Measurements from ENCODE around the gene RELN. TPM values are rescaled to one million over a fixed set of nuclear protein-coding genes. Genes with fewer than 3 reads are reported as not detected.
"Not testable (repeated sequence)": the region's sequence is repeated elsewhere in the genome, so short reads cannot be mapped to it uniquely, and the experiment has no call there.

RELN gene
- total RNA-seq, 4 donors from 2014 or later = 1.2 to 7.1 (median 3.7) TPM

DNA sequence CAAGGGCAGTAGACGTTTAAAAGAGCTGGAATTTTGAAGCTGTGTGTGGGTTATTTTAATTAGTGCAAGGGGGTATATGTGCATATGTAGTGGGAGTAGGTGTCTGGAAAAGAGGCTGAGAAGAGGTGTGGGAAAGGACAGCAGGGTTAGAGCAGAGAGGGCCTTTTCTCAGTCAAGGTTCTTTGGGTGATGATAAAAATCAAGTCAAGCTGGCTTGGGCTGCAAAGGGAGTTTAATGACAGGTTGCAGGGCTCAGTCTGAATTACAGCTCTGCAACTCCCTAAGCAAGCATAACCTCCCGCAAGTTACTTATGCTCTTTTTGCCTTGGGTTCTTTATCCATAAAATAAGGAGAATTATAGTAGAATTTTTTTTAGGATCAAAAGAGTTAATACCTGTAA is 83.5 kb downstream of the RELN start:
- no peak for DNase-seq (ENCODE audit: low spot score)
- no peak for ATAC-seq (ENCODE audit: low FRiP score)
- TF ChIP-seq, protein P1, sequence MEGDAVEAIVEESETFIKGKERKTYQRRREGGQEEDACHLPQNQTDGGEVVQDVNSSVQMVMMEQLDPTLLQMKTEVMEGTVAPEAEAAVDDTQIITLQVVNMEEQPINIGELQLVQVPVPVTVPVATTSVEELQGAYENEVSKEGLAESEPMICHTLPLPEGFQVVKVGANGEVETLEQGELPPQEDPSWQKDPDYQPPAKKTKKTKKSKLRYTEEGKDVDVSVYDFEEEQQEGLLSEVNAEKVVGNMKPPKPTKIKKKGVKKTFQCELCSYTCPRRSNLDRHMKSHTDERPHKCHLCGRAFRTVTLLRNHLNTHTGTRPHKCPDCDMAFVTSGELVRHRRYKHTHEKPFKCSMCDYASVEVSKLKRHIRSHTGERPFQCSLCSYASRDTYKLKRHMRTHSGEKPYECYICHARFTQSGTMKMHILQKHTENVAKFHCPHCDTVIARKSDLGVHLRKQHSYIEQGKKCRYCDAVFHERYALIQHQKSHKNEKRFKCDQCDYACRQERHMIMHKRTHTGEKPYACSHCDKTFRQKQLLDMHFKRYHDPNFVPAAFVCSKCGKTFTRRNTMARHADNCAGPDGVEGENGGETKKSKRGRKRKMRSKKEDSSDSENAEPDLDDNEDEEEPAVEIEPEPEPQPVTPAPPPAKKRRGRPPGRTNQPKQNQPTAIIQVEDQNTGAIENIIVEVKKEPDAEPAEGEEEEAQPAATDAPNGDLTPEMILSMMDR (IDR thresholded peaks at IDR 0.05) = no peak

DNA sequence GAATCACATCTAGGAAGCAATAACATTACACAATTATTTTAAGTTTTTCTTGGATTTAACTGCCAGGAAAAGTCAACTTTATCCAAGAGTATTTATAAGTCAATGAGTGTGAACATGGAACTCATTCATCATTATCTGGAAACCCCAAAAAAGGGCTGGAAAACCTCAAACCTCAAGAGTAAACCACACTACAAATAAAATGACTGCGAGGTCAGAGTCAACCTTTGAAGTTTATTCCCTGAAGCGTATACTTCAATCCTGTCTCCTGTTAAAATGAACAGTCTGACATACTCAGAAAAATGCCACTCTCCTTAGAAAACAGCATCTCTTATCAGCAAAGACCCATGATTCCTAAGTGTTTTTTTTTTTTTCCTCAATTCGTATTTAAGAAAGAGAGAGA is 86.5 kb downstream of the RELN start:
- ATAC-seq (ENCODE audit: low FRiP score) (no peak), DNase-seq (ENCODE audit: low spot score) (no peak)
- TF ChIP-seq, protein P1 (IDR thresholded peaks at IDR 0.05) = no peak

DNA sequence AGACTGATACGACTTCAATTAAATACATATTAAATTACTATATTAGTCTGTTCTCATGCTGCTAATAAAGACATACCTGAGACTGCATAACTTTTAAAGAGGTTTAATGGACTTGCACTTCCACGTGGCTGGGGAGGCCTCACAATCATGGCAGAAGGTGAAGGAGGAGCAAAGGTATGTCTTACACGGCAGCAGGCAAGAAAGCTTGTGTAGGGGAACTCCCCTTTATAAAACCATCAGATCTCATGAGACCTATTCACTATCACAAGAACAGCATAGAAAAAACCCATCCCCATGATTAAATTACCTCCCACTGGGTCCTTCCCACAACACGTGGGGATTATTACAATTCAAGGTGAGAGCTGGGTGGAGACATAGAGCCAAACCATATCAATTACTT is 92.6 kb downstream of the RELN start:
- ATAC-seq (ENCODE audit: low FRiP score); DNase-seq (ENCODE audit: low spot score): not testable (repeated sequence)

DNA sequence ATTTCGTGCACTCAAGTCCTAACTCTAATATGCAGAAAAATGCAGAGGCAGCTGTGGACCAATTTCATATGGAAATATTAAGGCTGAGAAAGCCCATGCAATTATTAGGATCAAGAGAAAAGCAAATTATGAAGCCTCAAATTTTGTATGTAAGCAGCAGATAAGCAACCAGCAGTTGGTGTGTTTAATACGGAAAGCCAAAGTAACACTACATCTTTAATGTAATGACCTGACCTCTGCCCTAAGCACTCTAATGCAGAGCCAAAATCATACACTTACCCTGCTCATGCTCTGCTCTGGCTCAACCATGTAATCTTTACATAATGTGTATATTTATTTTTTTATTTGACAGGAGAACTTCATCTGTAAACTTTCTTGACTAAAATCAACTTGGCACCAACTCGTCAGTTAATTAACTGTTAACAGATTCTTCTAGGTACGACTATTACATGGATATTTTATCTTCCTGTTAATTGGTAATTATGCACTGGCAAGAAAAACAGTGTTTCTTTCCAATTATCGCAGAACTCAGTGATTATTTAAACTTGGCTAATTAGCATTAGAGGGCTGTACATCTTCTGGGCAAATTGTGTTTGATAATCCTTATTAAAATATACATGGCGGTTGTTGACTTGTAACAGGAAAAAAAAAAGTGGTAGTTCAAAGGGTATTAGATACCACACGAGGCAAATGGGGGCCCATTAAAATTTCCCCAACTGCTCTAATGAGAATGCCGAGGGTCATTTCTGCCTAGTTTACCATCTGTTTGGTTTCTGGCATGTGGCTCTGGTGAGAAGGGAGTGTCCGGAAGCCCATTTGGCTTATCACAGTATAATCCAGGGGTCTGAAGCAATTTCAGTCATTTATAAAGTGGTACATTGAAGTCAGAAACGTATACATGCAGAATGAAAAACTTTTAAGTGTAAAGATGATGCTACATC is 94.5 kb downstream of the RELN start:
- TF ChIP-seq, protein P1 (IDR thresholded peaks at IDR 0.05) = no peak
- ATAC-seq (ENCODE audit: low FRiP score) (no peak), DNase-seq (ENCODE audit: low spot score) (no peak)

DNA sequence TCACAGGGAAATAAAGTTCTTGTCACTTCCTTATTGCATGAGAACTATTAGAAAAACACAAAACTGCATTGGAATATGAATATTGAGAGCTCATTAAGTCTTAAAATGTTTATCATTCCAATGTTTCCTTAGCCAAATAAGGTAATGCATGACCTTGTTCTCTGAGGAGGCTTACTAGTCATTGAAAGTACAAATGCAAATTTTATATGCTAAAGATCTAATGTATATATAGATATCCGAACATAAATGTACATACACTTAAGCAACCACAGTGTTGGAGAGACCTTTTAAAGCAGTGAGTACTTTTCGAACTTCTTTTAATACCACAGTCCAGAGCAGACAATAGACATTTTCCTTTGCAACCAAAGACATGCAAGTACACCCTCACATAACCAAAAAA is 96.1 kb downstream of the RELN start:
- TF ChIP-seq, protein P1 (IDR thresholded peaks at IDR 0.05) = no peak
- ATAC-seq (ENCODE audit: low FRiP score) = no peak

DNA sequence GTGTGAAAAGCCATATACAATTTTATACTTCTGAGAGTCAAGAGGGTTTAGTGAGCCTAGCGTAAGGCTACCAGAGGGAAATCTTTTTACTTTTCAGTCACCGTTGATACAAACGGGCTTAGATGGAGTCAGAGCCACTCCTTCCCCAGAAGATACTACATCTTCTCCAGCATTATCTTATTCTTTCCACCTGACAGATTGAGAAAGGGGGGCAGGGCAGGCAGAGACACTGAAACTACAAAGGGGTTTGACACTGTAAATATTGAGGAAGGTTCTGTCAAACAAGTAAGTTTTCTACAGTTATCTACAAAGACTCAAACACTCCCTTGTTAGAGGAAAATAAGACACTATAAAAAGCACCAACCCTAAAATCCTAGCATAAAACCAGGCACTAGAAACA is 100.0 kb downstream of the RELN start:
- ATAC-seq (ENCODE audit: low FRiP score) = no peak
- TF ChIP-seq, protein P1 (IDR thresholded peaks at IDR 0.05) = no peak
- no peak for DNase-seq (ENCODE audit: low spot score)

More for the DNA sequence above, 96.1 kb downstream of the RELN start:
- DNase-seq (ENCODE audit: low spot score) = no peak

DNA sequence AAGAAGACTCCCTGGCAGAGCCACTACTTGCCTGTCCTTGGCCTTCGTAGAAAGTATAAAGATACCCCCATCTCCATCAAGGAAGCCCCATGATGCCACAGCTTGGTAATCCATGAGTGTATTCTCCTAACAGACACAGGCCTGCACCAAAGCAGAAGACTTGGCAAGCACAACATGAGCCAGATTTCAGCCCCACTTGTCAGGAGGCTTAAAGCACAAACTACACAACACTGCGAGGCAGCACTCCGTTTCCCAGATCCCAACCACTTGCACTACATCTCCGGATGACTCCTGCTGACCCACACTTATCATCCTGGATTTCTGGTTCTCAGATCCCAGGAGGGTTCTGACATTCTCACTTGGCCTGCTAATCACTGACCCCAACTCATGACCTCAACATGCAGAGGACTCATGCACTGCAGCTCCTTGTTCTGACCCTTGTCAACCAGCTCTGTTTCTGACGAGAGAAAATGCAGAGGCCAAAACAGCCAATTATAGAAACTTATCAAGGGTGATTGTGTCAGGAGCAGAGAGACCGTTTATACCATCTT is 100.8 kb downstream of the RELN start:
- DNase-seq (ENCODE audit: low spot score) (no peak), ATAC-seq (ENCODE audit: low FRiP score) (no peak)
- TF ChIP-seq, protein P1 (IDR thresholded peaks at IDR 0.05) = no peak

Measured in omental fat pad (tissue), 4 donors.